Stimulated activated CD4-positive, alpha-beta T cell treated with anti-CD3 and anti-CD28 coated beads, TNF-alpha, amount 100 ng/mL, for 4 hours (primary cell): ENCODE data around the gene CRISPLD2.
"Not testable (repeated sequence)": the region's sequence is repeated elsewhere in the genome, so short reads cannot be mapped to it uniquely, and the experiment has no call there.

Source experiments
- DNase-seq, 3 experiments: peaks; one replicate each; pipeline ENCODE4 v3.0.0-alpha.2; 2020; ENCODE audit warnings: low read depth in 3 of 3

CRISPLD2 gene

GRCh38 chr16:84856811-84857210 lies 37.0 kb downstream of the CRISPLD2 start:
- not testable (repeated sequence) for DNase-seq

DNA sequence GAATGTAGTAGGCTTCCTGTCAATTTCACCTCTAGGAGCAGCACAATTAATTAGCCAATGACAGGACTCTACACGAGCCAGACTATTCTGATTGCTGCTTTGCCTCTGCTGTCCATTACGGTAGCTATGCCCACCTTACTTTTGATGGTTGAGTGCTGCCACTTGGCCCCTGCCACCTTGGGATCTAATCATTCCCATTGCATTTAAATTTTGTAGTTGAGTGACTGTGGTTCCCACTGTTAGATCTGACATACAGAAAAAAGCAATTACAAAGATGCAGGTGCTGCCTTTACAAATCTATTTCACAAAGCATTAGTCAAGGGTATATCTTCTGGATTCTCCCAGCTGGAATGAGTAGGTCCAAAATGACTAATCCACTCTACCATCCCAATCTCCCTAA lies 39.9 kb downstream of the CRISPLD2 start:
- DNase-seq = no peak

DNA sequence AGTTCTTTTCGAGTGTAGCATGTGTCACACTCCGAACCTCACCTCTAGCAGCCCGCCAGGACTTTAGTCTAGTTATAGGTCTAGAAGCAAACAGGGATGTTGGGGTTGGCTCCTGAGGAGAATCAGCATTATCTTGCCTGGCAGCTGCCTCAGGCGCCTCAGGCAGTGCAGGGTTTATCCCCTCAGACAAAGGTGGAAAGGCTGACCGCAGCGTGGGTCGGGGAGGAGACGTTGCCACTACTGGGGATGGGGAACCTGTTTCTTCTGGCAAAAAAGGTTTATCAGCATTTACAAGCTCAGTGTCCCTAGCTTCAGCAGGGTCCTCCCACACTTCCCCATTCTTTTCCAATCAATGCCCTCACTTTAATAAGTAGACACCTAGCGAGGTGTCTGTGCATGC lies 40.6 kb downstream of the CRISPLD2 start:
- no peak for DNase-seq

DNA sequence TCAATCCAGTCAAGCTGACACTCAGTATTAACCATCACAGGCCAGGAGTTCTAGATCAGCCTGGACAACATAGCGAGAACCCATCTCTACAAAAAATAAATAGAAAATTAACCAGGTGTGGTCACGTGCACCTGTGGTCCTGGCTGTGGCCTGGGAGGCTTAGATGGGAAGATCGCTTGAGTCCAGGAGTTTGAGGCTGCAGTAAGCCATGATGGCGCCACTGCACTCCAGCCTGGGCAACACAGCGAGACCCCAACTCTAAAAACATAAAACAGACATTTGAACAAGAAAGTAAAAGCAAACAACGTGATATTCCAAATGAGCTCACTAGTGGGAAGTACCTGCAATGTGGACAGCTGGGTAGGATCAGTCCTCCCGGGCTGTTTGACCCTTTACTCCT lies 41.9 kb downstream of the CRISPLD2 start:
- DNase-seq = no peak

DNA sequence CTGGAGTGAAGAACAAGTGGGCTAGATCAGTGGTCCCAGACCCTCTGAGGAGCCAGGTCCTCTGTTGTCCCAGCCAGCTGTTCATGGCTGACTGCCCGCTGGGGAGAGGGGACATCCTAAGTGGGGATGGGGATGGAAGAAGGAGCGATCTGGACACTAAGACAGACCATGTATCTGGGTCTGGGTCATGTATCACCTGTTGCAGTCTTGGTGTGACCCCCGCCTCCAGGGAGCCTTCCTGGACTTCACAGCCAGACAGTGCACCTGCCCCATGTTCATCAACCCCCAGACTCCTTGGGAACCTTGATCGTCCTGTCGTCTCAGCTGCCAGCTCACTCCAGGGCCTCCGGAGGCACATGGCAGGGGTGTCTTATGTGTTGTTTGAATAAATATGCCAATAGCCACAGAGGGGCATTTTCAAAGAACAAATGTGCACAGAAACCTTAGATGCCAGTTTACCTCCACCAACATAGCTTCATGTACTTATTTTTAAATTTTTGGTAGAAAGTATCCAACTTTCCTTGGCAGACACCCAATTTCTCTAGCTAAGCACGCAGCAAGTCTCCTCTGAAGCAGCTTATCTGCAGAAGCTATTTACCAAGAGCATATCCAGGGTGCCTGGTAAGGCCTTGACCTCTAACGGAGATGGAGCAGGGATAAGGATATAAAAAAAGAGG lies 43.2 kb downstream of the CRISPLD2 start:
- no peak for DNase-seq

DNA sequence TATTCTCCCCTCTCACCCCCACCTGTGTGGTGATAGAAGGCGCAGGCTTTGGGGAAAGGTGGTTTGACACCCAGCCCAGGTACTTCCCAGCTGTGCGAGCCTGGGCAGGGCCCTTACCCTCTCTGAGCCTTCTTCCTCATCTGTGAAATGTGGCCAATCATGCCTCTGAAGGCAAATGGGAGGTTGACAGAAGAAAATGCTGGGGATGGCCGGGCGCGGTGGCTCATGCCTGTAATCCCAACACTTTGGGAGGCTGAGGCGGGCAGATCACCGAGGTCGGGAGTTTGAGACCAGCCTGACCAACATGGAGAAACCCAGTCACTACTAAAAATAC lies 43.7 kb downstream of the CRISPLD2 start:
- no peak for DNase-seq

DNA sequence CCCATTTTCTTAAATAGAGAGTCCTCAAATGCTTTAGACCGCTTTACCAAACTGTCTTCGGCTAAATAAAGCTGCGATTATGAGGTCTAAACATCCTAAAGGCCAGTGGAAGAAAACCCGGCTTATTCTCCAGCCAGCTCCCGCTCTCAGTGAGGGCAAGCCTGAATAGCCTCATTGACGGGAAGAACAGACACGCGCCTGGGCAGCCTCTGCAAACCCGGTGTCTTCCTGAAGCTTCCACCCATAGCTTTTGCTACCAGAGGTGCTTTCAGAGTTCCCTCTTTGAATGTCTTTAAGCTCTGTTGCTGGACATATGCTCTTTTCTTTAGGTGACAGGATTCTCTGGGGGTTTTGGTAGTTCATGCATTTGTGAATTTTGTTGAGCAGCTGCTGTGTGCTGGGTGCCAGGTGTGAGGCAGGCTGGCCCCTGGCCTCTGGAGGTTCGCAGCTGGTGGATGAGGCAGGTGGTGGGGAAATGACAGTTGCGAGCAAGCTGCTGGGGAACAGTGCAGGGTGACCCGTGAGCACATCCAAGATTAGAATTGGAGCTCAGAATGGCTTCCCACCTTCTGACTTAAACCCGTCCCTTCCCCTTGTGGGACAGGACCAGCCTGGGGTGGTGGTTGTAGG lies 44.7 kb downstream of the CRISPLD2 start:
- DNase-seq = no peak

GRCh38 chr16:84867696-84868095 lies 47.9 kb downstream of the CRISPLD2 start:
- no peak for DNase-seq

- DNase-seq = no peak
Measured at GRCh38 chr16:84868328-84868727, 48.5 kb downstream of the CRISPLD2 start.

- DNase-seq = no peak
Measured at GRCh38 chr16:84868829-84869472, 49.2 kb downstream of the CRISPLD2 start.

DNA sequence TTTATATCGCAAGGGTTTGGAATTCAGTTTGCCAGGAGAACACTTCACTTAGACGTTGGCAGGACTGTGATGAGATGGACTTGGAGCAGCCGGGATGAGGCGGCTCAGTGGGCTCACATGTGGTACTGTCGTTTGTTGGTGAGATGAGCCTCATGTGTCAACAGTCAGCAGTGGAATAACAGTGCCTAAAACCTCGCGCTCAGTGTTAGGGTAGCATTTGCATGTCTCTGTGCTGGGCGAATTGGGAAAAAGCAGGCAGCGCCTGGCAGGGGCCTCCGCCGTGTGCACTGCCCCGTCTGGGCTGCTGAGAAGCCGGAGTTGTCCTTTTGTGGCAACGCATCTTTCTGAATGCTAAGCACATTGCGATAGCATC lies 49.7 kb downstream of the CRISPLD2 start:
- no peak for DNase-seq

DNA sequence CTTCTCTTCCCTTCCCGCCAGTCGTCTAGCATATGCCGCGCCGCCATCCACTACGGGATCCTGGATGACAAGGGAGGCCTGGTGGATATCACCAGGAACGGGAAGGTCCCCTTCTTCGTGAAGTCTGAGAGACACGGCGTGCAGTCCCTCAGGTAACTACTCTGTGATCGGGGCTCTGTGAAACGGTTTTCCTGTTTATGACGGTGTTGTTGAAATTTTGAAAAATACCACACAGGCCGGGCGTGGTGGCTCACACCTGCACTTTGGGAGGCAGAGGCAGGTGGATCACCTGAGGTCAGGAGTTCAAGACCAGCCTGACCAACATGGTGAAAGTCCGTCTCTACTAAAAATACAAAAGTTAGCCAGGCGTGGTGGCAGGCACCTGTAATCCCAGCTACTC lies 53.2 kb downstream of the CRISPLD2 start:
- DNase-seq = not testable (repeated sequence)

DNA sequence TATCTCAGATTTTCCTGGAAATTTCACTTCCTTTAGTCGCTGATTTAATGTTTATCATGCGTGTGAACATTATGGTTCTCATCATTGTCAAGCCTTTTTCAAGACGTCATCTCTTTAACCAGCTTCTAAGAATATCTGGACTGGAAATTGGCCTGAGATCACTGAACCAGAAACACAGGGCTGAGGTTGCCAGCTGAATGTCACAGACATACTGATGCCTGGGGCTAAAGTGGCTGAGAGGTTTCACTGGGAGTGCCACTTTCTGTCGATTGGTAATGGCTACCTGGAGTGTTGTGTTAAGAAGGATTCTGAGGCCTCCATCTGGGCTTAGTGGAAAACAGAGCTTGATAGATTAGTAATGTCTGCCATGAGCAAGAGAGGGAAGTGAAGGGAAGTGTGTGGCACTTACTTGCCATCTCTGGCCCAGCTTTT lies 54.2 kb downstream of the CRISPLD2 start:
- DNase-seq = no peak

DNA sequence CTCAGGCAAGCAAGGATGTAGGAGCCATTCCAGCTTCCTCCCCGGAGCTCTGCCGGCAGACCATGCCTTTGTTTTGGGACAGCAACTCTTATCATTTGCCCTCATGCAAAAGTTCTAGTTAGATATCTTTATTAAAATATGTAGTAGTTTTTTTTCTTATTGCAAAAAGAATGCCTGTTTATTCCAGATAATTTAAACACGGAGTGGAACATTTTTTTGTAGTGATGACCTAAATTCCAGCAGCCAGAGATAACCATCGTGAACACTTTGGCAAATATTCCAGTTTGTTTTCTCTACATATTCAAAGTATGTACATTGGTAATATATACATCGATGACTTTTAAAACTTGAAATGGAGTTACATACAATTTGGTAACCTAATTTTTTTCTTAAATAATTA lies 54.8 kb downstream of the CRISPLD2 start:
- no peak for DNase-seq

DNA sequence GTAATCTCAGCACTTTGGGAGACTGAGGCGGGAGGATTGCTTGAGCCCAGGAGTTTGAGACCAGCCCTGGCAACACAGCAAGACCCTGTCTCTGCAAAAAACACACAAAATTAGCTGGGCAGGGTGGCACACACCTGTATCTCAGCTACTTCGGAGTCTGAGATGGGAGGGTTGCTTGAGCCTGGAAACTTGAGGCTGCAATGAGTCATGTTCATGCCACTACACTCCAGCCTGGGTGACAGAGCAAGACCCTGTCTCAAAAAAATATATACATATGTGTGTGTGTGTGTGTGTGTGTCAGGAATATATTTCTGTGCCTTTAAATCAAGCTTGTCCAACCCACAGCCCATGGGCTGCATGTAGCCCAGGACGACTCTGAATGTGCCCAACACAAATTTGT lies 55.2 kb downstream of the CRISPLD2 start:
- DNase-seq = no peak

GRCh38 chr16:84875846-84876245 lies 56.1 kb downstream of the CRISPLD2 start:
- DNase-seq = no peak

DNA sequence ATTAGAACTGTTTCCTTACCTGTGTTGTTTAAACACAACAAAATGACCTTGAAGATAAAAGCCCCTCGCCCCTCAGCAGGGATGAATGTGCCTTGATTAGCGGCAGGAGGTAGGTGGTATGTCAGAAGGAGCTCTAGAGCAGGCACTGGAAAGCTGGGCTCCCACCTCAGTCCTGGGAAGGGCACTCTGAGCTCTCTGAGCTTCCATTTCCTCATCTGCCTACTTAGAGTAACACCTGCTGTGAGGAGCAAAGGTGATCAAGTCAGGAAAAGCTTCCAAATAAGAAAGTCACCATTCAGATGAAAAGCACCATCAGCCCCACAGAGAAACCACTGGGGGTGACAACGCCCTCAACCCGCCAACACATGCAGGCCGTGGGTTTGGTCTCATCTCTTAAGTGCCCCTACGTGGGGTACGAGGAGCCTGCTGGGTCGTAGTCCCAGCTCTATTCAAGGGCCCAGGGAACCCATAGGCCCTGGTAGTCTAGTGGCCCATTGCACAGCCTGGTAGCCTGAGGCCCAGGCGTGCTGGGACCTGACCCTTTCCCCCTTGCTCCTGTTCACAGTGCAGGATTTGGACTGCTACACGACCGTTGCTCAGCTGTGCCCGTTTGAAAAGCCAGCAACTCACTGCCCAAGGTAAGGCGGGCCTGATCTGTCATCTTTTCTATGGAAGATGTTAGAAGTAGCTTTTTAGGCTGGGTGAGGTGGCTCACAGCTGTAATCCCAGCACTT lies 57.3 kb downstream of the CRISPLD2 start:
- DNase-seq = no peak

GRCh38 chr16:84878770-84879169 lies 59.0 kb downstream of the CRISPLD2 start:
- DNase-seq = no peak

DNA sequence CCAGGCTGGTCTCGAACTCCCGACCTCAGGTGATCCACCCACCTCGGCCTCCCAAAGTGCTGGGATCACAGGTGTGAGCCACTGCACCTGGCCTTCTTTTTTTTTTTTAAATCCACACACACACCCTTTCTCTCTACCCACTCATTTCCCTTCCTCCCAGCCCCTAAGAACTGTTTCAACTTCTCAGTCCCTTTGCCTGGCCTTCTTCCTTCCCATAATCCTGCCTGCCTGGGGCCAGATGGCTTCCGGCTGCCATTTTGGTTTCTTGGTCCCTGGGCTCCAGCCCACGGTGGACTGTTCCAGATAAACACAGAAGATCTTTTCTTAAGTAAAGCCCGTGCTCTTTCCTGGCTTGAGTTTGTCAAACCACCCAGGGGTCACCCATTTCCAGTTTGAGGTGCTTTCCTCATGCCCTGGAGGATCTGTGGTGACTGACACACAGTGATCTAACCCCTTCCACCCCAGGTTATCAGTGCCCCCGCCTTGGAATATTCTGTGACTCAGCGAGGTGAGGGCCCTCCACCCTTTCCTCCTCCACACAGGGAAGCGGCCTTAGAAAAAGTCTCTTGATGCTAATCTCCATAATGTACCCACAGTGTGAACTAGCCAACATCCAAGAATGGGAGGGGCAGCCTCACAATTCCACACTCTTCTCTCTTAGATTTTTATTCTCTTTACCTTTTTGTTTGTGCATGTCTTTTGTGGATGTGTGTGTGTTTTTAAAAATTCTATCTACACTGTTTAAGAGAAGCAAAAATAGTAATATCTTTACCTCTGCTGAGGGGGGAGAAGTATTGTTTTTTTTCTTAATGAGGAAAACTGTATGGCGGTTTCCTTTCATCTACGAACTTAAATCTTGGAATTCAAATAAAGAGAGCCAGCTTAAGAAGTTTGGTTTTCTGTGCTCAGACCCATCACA lies 60.0 kb downstream of the CRISPLD2 start:
- no peak for DNase-seq

DNA sequence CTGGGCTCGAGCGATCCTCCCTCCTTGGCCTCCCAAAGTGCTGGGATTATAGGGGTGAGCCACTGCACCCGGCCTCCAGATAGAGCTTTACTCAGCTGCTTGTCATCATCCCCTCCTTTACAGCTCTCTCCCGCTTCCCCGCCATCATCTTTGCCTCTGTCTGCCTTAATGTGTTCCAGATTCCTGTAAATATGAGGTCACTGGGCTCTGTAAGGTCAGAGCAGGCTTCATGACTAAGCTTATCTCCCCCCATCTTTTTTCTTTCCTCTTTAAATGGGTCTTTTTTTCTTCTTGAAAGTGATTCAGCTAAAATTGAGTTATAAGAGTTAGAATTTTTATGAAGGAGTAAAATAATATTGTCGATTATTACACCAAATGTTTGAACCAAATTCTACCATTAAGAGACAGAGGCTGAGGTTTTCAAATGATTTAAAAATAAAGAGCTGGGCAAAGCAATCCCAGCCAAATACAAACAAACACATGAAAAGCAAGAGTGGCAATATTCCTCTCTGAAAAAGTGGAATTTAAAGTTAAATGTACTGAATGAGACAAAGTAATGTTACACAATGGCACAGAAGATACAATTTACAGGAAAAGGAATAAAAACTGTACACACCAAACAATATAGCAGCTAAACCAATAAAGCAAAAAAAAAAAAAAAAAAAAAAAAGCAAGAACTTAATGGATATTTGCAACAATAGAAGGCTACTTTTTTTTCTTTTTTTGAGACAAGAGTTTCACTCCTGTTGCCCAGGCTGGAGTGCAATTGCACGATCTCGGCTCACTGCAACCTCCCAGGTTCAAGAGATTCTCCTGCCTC lies 62.1 kb downstream of the CRISPLD2 start:
- no peak for DNase-seq

DNA sequence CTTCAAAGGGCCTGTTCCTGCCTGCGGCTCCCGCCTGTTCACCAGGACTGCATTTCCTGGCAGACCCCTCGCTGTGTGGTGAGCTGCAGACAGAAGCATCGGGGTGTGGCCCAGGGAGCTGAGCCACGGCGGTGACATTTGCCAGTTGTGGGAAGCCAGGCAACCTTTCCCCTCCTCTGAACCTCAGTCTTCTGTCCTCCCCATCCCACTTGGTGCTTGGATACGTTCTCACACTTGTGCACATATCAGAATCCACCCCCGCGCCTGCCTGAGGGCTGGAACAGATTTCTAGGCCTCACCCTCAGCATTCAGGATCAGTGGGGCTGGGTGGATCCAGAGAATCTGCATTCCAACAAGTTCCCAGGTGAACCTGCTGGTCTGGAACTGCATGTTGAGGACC lies 63.5 kb downstream of the CRISPLD2 start:
- DNase-seq = no peak
